Lower leg skin (tissue), 3 donors: Measurements from ENCODE around the gene PRDM15.

Source experiments
- POLR2A ChIP-seq, 2 donors: fragments of 450-650 bp; IDR thresholded peaks; one replicate each; pipeline ENCODE4 v1.6.1; 2016 to 2017; ENCODE audit warnings: antibody characterized with exemption in 2 of 2, mild to moderate bottlenecking in 1 of 2, moderate library complexity in 1 of 2
- TF ChIP-seq, protein P1 (sequence below), 3 donors: fragments of 450-650 bp; IDR thresholded peaks; one replicate each; pipeline ENCODE4 v1.5.1; 2016; ENCODE audit warnings: antibody characterized with exemption in 3 of 3, mild to moderate bottlenecking in 3 of 3, moderate library complexity in 2 of 3

- TF ChIP-seq, protein P1, sequence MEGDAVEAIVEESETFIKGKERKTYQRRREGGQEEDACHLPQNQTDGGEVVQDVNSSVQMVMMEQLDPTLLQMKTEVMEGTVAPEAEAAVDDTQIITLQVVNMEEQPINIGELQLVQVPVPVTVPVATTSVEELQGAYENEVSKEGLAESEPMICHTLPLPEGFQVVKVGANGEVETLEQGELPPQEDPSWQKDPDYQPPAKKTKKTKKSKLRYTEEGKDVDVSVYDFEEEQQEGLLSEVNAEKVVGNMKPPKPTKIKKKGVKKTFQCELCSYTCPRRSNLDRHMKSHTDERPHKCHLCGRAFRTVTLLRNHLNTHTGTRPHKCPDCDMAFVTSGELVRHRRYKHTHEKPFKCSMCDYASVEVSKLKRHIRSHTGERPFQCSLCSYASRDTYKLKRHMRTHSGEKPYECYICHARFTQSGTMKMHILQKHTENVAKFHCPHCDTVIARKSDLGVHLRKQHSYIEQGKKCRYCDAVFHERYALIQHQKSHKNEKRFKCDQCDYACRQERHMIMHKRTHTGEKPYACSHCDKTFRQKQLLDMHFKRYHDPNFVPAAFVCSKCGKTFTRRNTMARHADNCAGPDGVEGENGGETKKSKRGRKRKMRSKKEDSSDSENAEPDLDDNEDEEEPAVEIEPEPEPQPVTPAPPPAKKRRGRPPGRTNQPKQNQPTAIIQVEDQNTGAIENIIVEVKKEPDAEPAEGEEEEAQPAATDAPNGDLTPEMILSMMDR (IDR thresholded peaks at IDR 0.05), result no peak
- no peak for TF ChIP-seq POLR2A (IDR thresholded peaks at IDR 0.05)
Measured at GRCh38 chr21:41778930-41779600, 100.1 kb downstream of the PRDM15 start.
